PFSK-1 (cell line): ENCODE results near the gene CHST15.

Experiments
- POLR2AphosphoS5 ChIP-seq: IDR thresholded peaks from 2 replicates; pipeline ENCODE4 v1.6.1; 2012; ENCODE audit warnings: low read depth, mild to moderate bottlenecking, control low read depth, low read length, moderate library complexity
- REST ChIP-seq, 2 experiments: IDR thresholded peaks; 2 replicates each; pipeline versions ENCODE4 v1.6.1 to v1.8.0; 2011 to 2012; ENCODE audit warnings: low read depth in 2 of 2, low read length in 2 of 2, control low read depth in 1 of 2, inconsistent platforms in 1 of 2, mild to moderate bottlenecking in 1 of 2, moderate library complexity in 1 of 2; ENCODE audit not compliant: insufficient read depth in 1 of 2

- TF ChIP-seq REST (IDR thresholded peaks at IDR 0.05; ENCODE audit: insufficient read depth in 1 of 2, low read depth in 2 of 2, low read length in 2 of 2) (no peak), POLR2AphosphoS5 (no peak)
Measured at GRCh38 chr10:124122211-124122610, 28.8 kb upstream of the CHST15 start.
